NOMO-1 treated with dmso at 0.1 percent for 144 hours (cell line): ENCODE data around the gene SERBP1.
A peak's percentile ranks its signal among the peaks of the same experiment; 100 is the strongest.
"Not testable (repeated sequence)": the region's sequence is repeated elsewhere in the genome, so short reads cannot be mapped to it uniquely, and the experiment has no call there.

Experiments
- DNase-seq: peaks from one replicate; lab custom pipeline; 2025; ENCODE audit not compliant: unreplicated experiment; lab: John Stamatoyannopoulos, UW

The SERBP1 gene

DNA sequence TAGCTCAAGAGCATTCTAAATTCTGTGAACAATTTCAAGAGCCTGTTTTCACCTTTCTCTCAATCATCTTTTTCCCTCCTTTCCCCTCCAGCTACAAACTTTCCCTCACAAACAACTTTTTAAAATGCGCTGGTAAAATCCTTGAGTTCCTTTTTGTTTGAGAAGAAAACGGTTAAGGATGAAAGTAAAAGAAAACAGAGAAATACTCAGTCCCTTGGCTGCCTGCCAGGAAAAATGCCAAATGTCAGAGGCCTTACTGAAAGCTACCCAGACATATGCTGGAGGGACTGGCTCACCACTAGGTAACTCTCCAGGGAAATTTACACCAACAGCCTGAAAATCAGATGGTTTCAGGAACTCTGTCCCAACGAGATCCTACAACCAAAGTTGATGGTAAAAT lies 11.0 kb upstream of the SERBP1 start:
- no peak for DNase-seq

- DNase-seq = no peak
Observed at GRCh38 chr1:67440339-67440738, 10.1 kb upstream of the SERBP1 start.

GRCh38 chr1:67439277-67440029 lies 9.3 kb upstream of the SERBP1 start:
- DNase-seq = no peak

DNA sequence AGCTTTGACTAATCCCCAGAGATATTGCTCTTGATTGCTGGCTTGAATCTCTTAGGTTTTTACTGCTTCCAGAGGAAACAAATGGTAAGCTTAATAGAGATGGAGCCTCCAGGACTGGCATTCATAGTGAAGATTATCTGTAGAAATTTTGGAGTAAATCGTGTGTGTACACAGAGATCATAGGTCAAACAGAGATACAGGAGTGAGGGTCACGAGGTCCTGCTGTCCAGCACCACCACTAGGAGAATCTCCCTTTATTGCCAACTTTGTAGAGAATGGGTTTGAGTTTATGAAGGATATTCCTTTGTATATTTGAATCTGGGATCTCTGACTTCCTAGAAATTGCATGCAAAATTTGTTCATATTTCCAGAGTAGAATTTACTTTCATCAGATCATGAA lies 7.8 kb upstream of the SERBP1 start:
- no peak for DNase-seq

DNA sequence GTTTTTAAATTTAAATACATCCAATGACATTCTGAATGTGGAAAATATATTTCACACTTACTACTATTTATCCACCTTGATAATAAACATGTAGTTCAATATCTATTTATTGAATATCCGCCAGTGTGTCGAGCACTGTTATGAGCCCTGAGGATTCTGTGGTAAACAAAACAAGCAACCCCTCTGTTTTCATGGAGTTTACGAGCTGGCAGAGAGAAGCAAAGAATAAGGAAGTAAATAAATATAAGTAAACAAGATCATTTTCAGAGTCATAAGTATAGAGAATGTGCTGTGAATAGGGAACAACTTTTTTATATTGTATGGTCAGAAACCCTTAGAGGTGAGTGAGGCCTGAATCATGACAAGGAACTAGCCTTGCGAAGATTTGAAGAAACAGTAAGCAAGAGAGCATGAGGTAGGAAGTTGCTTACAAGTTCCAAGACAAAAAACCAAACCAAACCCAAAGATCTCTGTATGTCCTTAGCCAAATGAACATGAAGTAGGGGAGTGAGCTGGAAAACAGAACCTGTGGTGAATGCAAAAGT lies 6.4 kb upstream of the SERBP1 start:
- no peak for DNase-seq

- DNase-seq = no peak
Observed at GRCh38 chr1:67434491-67434890, 4.3 kb upstream of the SERBP1 start.

GRCh38 chr1:67433837-67434236 lies 3.6 kb upstream of the SERBP1 start:
- DNase-seq = peak; percentile 76

DNA sequence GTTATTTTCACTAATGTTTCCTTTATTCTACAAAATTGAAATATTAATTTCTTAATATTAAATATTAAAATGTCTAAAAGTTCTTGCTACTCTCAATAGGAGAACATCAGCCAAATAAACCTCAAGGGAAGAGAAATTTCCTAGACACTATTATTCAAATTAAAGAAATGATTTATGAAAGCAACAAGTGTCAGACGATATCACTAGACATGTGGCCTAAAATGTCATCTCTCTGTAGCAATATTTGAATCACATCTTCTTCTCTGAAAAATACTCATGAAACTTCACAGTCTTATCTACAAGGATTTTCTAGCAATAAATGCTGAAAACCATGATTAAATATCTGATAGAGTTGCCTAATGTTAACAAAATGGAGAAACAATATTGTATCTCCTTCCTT lies 2.5 kb upstream of the SERBP1 start:
- DNase-seq = no peak

DNA sequence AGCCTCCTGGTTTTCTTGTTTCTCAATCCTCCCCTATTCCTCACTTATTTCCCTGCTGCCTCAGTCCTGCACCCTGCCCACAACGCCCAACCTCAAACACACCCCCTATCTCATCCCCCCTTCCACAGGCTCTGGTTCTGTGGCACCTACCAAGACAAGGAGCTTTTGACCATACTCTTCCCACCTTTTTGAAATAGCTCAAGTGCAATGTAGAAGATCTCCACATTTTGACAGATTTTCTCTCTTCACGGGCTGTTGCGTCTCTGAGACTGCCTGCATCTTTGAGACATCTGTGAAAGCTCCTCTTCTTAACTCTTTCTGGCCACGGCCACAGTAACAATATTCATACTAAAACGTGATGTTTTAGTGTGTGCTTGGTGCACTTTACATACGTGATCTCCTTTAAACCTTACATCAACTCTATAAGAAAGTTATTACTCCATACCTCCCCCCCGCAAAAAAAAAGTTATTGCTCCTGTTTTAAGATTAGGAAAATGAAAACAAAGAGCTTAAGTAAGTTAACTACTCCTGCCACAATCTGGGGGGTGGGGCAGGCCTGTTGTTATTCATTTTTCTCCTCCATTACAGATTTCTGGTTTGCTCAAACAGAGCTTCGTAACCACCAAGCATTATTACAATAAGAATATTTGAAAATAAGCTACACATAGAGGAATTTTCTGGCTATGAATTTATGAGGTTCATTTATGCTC lies 1.8 kb upstream of the SERBP1 start:
- DNase-seq = no peak

- DNase-seq = no peak
Observed at GRCh38 chr1:67431156-67431765, 1.1 kb upstream of the SERBP1 start.

GRCh38 chr1:67429528-67430357 lies 459 bp downstream of the SERBP1 start:
- DNase-seq = no peak

DNA sequence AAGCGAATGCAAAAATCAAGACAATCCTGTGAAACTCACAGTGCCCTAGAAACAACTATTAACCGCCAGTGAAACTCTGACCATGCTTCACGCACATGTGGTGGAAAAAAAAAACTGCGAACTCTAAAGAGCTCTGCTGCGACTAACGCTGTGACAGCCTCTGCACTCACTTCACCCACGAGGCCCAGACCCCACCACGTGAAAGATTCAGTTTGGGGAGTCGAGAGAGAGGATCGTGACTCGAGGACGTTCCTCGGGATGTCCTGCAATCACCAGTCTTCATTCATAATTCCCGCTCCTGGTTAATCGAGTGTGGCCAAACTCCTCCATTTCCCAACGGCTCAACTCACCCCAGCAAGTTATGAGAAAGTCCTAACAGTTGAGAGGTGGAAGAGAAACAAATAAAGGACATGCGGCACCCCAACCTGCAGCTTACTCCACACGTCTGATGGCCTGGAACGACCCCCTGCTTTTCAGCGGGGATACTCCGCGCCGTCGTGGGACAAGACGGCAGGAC lies 1.1 kb downstream of the SERBP1 start:
- DNase-seq = no peak

- no peak for DNase-seq
Observed at GRCh38 chr1:67427947-67428346, 2.3 kb downstream of the SERBP1 start.

- no peak for DNase-seq
Observed at GRCh38 chr1:67427465-67427864, 2.7 kb downstream of the SERBP1 start.

DNA sequence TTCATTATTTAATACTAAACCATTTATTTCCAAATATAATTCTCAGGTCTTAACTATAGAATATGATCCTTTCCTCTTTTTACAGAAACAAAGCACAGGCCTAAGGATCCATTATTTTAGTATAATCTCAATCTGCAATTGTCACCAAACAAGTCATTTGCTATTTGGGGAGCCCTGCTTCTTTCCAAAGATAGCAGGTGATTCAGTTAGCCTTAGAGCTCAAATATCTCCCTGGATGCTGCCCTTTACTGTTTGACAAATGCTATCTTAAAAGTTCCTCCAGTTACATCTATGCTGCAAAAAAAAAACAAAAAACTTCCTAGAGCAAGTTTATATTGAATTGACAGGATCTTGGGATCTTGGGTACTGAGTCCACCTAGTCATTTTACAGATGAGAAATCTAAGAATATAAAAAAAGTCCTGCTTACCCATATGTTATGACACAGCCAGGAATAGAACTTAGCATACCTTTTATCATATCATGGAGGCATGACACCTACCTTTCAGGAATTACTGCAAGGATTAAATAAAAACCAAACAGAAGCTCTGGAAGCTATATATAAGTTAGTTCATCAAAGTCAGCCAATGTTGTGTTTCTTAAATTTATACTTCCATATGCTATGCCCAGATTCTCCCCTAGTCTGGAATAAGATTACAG lies 9.2 kb downstream of the SERBP1 start:
- no peak for DNase-seq

DNA sequence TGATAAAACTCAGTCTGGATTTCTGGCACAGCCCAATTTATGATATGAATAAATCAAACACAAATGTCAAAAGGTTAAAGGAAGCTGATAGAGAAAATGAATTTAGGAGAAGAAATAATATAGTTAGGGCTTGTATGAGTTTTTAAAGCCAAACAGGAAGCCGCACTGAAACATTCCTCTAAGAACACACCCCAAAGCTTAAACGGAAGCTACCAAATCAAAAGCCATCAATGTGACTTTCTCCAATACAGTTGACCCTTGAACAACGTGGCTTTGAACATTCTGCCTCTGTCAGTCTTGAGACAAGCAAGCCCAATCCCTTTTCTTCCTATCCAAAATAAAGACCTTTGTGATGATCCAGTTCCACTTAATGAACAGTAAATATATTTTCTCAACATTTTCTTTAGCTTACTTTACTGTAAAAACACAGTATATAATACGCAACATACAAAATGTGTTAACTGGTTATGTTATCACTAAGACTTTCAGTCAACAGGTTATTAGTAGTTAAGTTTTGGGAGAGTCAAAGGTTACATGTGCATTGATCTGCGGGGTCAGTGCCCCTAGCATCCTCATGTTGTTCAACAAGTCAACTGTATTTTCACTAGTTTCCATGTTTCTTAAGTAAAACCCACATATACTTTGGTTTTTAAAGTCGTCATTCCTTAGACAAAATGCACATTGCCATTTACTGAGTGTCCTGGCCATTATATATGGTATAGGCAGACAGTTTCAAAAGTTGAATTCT lies 11.2 kb downstream of the SERBP1 start:
- no peak for DNase-seq

- not testable (repeated sequence) for DNase-seq
Observed at GRCh38 chr1:67417733-67418132, 12.5 kb downstream of the SERBP1 start.

DNA sequence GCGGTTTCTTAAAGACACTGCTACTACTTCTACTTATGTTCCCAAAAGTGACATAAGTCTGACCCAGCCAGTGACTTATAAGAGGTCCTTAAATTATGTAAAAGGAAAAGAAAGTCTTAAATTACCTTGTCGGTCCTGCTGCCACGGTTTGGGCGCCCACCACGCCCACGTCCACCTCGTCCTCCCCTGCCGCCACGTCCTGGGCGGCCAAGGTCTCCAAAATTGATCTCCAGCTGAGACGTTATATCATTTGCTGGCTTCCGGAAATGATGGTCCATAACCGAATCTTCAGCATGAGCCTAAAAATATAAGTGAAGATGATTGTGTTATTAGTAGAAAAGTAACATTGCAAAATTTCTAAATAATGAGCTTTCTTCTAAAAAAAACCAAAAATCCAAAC lies 15.2 kb downstream of the SERBP1 start:
- no peak for DNase-seq

GRCh38 chr1:67414574-67414973 lies 15.6 kb downstream of the SERBP1 start:
- DNase-seq = no peak

GRCh38 chr1:67413101-67413500 lies 17.1 kb downstream of the SERBP1 start:
- DNase-seq = not testable (repeated sequence)
